HepG2 (cell line): ENCODE results near the gene CSNK1D. TPM values are rescaled to one million over a fixed set of nuclear protein-coding genes. Genes with fewer than 3 reads are reported as not detected.

Experiments
- ARID5B ChIP-seq: IDR thresholded peaks from 2 replicates; pipeline ENCODE4 v1.4.0; 2020; ENCODE audit warnings: mild to moderate bottlenecking, missing genetic modification reagents
- BORCS8-MEF2B ChIP-seq: sonication (generic); formaldehyde crosslinking; IDR thresholded peaks from 2 replicates; pipeline ENCODE4 v1.8.0; 2022; ENCODE audit warnings: mild to moderate bottlenecking, missing genetic modification reagents
- DMTF1 ChIP-seq: sonication (generic); formaldehyde crosslinking; IDR thresholded peaks from 2 replicates; pipeline ENCODE4 v1.4.0; 2020; ENCODE audit warnings: mild to moderate bottlenecking, missing genetic modification reagents
- LRRFIP1 ChIP-seq: sonication (generic); formaldehyde crosslinking; conservative IDR thresholded peaks from 2 replicates; pipeline ENCODE4 v1.4.0; 2020; ENCODE audit warnings: missing genetic modification reagents
- MTA3 ChIP-seq: sonication (generic); formaldehyde crosslinking; IDR thresholded peaks from 2 replicates; pipeline ENCODE4 v1.4.0; 2020; ENCODE audit warnings: missing genetic modification reagents
- SRY ChIP-seq: sonication (generic); formaldehyde crosslinking; IDR thresholded peaks from 2 replicates; pipeline ENCODE4 v1.8.0; 2022; ENCODE audit warnings: mild to moderate bottlenecking, missing genetic modification reagents
- ZBTB10 ChIP-seq: sonication (generic); formaldehyde crosslinking; IDR thresholded peaks from 2 replicates; pipeline ENCODE4 v1.4.0; 2020; ENCODE audit warnings: missing genetic modification reagents, borderline replicate concordance
- ZNF10 ChIP-seq: sonication (generic); formaldehyde crosslinking; IDR thresholded peaks from 2 replicates; pipeline ENCODE4 v1.4.0; 2020; ENCODE audit warnings: mild to moderate bottlenecking, low read depth, missing genetic modification reagents, borderline replicate concordance
- ZNF33B ChIP-seq: sonication (generic); formaldehyde crosslinking; IDR thresholded peaks from 2 replicates; pipeline ENCODE4 v1.5.1; 2020; ENCODE audit warnings: mild to moderate bottlenecking, missing genetic modification reagents
- ZNF552 ChIP-seq: sonication (generic); formaldehyde crosslinking; IDR thresholded peaks from 2 replicates; pipeline ENCODE4 v1.9.0; 2022; ENCODE audit warnings: missing genetic modification reagents, mild to moderate bottlenecking, borderline replicate concordance
- ZNF598 ChIP-seq: sonication (generic); formaldehyde crosslinking; IDR thresholded peaks from 2 replicates; pipeline ENCODE4 v1.5.1; 2020; ENCODE audit warnings: mild to moderate bottlenecking, missing genetic modification reagents, borderline replicate concordance
- ZNF891 ChIP-seq: sonication (generic); formaldehyde crosslinking; IDR thresholded peaks from 2 replicates; pipeline ENCODE4 v1.5.0; 2020; ENCODE audit warnings: mild to moderate bottlenecking, missing genetic modification reagents
- polyA plus RNA-seq, 8 experiments: library from polyadenylated mRNA; depleted of rRNA in 3 of 8; stranded (reverse) in 7 of 8; unstranded in 1 of 8; fragments of >200 nt; fragmentation: Illumina TruSeq in 4 of 8; extraction: Trizol in 4 of 8; gene quantifications; 2 replicates each; pipeline versions ENCODE4 v1.2.1 to v1.2.3, GENCODE V29; 2011 to 2016; ENCODE audit warnings: low read depth in 4 of 8, missing spikeins in 1 of 8, mixed read lengths in 1 of 8; ENCODE audit not compliant: insufficient read depth in 1 of 8
- total RNA-seq, 5 experiments: library from RNA; depleted of rRNA; stranded (reverse); fragments of >200 nt; fragmentation: Illumina TruSeq; extraction: Trizol; gene quantifications; 2 replicates each; pipeline ENCODE4 v1.2.3, GENCODE V29; 2016; ENCODE audit warnings: low read depth in 1 of 5
- TF ChIP-seq, protein P1 (sequence below): IDR thresholded peaks from 2 replicates; pipeline ENCODE4 v1.6.1; 2012; ENCODE audit warnings: inconsistent platforms
- TF ChIP-seq, protein P2 (sequence below): sonication (generic); formaldehyde crosslinking; IDR thresholded peaks from 2 replicates; pipeline ENCODE4 v1.4.0; 2020; ENCODE audit warnings: missing genetic modification reagents, borderline replicate concordance

CSNK1D gene
- total and polyA plus RNA-seq, 2 of the 13 experiments (the other 11 are each of a cell fraction or from before 2014, with no cell fraction given): 31.5 to 128 TPM

- TF ChIP-seq LRRFIP1: no peak
- no peak for TF ChIP-seq ZNF598 (CRISPR knock-in tag)
- TF ChIP-seq ZNF10 (CRISPR knock-in tag): 0 out of 2 replicates have a peak, but pooled peaks have one; percentile 41
- TF ChIP-seq, protein P1, sequence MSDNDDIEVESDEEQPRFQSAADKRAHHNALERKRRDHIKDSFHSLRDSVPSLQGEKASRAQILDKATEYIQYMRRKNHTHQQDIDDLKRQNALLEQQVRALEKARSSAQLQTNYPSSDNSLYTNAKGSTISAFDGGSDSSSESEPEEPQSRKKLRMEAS: peak; percentile 76; the same call in 1 of the 2 replicates
- TF ChIP-seq SRY (CRISPR knock-in tag): 0 out of 2 replicates have a peak, but pooled peaks have one; percentile 46
- TF ChIP-seq ARID5B: no peak; the same call in 1 of the 2 replicates
- no peak for TF ChIP-seq MTA3
- no peak; the same call in 1 of the 2 replicates for TF ChIP-seq ZBTB10 (CRISPR knock-in tag)
- TF ChIP-seq, protein P2, sequence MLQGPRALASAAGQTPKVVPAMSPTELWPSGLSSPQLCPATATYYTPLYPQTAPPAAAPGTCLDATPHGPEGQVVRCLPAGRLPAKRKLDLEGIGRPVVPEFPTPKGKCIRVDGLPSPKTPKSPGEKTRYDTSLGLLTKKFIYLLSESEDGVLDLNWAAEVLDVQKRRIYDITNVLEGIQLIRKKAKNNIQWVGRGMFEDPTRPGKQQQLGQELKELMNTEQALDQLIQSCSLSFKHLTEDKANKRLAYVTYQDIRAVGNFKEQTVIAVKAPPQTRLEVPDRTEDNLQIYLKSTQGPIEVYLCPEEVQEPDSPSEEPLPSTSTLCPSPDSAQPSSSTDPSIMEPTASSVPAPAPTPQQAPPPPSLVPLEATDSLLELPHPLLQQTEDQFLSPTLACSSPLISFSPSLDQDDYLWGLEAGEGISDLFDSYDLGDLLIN (CRISPR knock-in tag): no peak
- TF ChIP-seq ZNF33B: no peak
- no peak for TF ChIP-seq BORCS8-MEF2B (CRISPR knock-in tag)
- peak; percentile 71; the same call in 1 of the 2 replicates for TF ChIP-seq ZNF891
- no peak for TF ChIP-seq DMTF1 (CRISPR knock-in tag)
- no peak for TF ChIP-seq ZNF552 (CRISPR knock-in tag)
These were observed 24.4 kb upstream of the CSNK1D start (continued) for GRCh38 chr17:82297714-82298537.
